ENCODE results near the gene SPEF2. TPM values are rescaled to one million over a fixed set of nuclear protein-coding genes. Genes with fewer than 3 reads are reported as not detected.

SPEF2 gene
- total RNA-seq, 1 experiment from 2014 or later: 0.87 TPM

- CTCF ChIA-PET: no interaction called here
These were observed 218.4 kb downstream of the SPEF2 start for GRCh38 chr5:35835796-35836742.

More at GRCh38 chr5:35835796-35836742, 218.4 kb downstream of the SPEF2 start:
- DNase-seq (ENCODE audit: low read depth, low spot score) (no peak), ATAC-seq (no peak)
- intact Hi-C loops (cut with micrococcal nuclease; ENCODE audit: unreplicated experiment) (no loop called here), in situ Hi-C loops (cut with HindIII; ENCODE audit: low pct_unique_long_range_greater_than_20kb, low sequenced_read_pairs) (no loop called here)
- POLR2A ChIA-PET: no interaction called here
- Histone ChIP-seq H3K27ac (ENCODE audit: low read length) (no peak overlapping the region), H3K4me3 (ENCODE audit: low read depth in 2 of 2, low read length in 2 of 2) (no peak overlapping the region), H3K4me1 (ENCODE audit: control insufficient read depth, insufficient read depth, low read length) (no peaks in the 10 kb centered on the region), H3K27me3 (ENCODE audit: control insufficient read depth, insufficient read depth, low read length) (no peaks in the 10 kb centered on the region), H3K36me3 (ENCODE audit: control insufficient read depth, insufficient read depth, low read length) (no peaks in the 10 kb centered on the region), H3K9me3 (ENCODE audit: control insufficient read depth, insufficient read depth, low read depth, low read length) (no peaks in the 10 kb centered on the region)
- BruUV-seq (replicated peaks): no TSS peak
- TF ChIP-seq POLR2AphosphoS5 (IDR thresholded peaks at IDR 0.05; ENCODE audit: low read depth, low read length) (no peak), SIN3A (IDR thresholded peaks at IDR 0.05; ENCODE audit: borderline replicate concordance, insufficient read depth, low read depth, low read length) (no peak), REST (IDR thresholded peaks at IDR 0.05; ENCODE audit: insufficient read depth in 1 of 2, low read depth in 2 of 2, low read length in 1 of 2) (no peak), CTCF (IDR thresholded peaks at IDR 0.05) (no peak), TCF7L2 (IDR thresholded peaks at IDR 0.05; ENCODE audit: low read depth, low read length) (no peak)
